Activated naive CD4-positive, alpha-beta T cell treated with anti-CD3 and anti-CD28 coated beads, Interleukin-2, amount 50 U/mL, for 16 hours (primary cell): ENCODE data around the gene NR1H3.

Experiments used
- DNase-seq: peaks from one replicate; pipeline ENCODE4 v3.0.0-alpha.2; 2020

Gene NR1H3

GRCh38 chr11:47244448-47245350 is 13.1 kb upstream of the NR1H3 start:
- no peak for DNase-seq

GRCh38 chr11:47245611-47246357 is 12.0 kb upstream of the NR1H3 start:
- no peak for DNase-seq

DNA sequence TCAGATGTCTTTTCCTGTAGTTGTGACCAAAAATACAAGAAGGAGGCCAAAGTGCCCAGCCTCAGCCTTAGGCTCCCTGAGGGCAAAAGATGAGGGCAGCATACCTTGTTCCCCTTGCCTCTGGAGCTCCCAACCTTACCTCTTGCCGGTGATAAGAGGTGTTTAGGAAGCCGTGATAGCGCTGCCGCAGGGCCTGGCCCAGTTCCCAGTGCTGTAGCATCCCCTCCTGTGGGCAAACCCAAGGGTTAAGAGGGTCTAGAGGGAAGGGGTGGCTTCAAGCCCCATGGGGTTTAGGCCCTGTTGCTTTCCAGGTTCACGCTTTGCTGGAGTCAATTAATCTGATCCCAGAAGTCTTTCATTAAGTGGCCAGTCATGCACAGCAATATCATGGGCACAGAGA is 10.3 kb upstream of the NR1H3 start:
- no peak for DNase-seq

DNA sequence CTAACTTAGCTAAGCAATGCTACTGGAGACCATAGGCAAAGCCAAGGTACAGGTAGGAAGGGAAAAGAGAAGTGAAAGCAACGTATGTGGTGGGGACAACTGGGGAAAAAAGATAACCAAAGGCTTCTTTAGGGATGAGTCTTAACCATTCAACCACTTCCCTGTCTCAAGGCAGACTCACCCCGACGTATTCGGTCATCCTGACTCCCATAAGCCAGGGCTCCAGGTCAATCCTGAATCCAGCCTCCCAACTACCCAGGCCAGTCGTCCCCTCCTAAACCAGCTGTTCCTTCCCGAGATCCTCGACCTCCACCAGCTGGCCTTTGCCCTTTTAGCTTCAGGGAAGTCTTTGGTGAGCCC is 9.5 kb upstream of the NR1H3 start:
- DNase-seq = no peak

DNA sequence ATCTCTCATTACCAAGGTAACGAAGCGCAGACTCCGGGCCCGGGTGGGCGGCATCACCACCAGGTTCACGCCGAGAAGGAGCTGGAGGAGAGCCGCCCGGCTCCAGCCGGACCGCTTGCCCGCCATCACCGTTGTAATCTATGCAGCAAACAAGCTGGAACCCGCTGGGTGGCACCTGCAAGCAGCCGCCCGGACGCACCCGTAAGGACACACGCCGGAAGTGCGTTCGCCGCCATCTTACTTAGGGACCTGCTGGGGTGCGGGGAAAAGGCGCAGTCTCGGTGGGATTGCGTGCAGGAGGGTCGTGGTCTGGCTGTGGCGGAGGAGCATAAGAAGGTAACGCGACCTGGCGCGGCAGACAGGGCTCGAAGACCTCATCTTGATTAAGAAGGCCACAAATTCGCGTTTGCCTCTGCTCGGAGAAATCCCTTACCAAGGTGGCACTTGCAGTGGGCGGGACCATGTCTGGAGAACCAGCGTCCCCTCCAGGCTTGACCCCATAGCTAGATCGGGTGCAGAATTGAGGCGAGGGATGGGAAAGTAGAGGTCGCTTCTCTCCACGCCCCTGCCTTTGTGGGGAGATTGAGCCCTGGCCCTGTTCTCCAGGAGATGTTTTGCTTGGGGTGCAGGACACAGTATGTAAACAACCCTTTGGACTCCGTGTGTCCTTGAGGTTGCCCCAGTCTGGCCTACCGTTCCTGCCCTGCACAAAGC is 9.0 kb upstream of the NR1H3 start, which contains the start of gene ACP2:
Gene ACP2 (minus strand): TSS at position 151 of the 714 bp plus-strand sequence. CDS start 25 bp downstream, at position 126.
- peak; percentile 87 for DNase-seq

GRCh38 chr11:47249378-47249715 is 8.4 kb upstream of the NR1H3 start:
- no peak for DNase-seq

DNA sequence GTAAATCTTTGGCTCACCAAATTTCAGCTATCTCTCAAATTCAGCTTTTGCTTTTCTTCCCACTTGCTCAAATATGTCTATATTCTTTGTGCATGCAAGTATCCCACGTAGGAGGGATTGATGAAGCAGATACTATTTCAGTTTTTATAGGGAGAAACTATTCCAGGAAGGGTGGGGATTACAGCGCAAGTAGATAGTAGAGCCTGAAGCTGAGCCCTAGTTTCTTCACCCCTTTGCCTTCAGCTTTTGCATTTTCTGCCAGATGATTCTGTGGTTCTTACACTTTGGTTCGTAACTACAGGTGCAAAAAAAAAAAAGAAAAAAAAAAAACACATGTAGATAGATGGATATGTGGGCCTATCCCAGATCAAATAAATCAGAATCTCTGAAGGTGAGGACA is 6.0 kb upstream of the NR1H3 start:
- no peak for DNase-seq

- DNase-seq = no peak
Measured at GRCh38 chr11:47253660-47254059, 4.1 kb upstream of the NR1H3 start.

GRCh38 chr11:47254386-47254785 is 3.4 kb upstream of the NR1H3 start:
- no peak for DNase-seq

DNA sequence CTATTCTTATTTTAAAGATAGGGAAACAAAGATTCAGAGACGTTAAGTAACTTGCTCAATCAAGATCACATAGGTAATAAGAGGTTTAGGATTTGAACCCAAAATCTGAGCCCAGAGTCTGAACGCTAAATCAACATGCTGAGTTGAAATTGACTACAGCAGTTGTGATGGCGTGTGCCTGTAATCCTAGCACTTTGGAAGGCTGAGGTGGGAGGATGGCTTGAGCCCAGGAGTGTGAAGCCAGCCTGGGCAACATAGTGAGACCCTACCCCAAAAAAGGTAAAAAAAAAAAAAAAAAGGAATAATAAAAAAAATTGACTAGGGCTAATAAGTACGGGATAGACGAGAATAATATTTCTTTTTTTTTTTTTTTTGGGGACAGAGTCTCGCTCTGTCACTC is 1.4 kb upstream of the NR1H3 start:
- no peak for DNase-seq

GRCh38 chr11:47257177-47257516 is 649 bp upstream of the NR1H3 start:
- no peak for DNase-seq

- no peak for DNase-seq
Measured at GRCh38 chr11:47258317-47258902, 614 bp downstream of the NR1H3 start.

DNA sequence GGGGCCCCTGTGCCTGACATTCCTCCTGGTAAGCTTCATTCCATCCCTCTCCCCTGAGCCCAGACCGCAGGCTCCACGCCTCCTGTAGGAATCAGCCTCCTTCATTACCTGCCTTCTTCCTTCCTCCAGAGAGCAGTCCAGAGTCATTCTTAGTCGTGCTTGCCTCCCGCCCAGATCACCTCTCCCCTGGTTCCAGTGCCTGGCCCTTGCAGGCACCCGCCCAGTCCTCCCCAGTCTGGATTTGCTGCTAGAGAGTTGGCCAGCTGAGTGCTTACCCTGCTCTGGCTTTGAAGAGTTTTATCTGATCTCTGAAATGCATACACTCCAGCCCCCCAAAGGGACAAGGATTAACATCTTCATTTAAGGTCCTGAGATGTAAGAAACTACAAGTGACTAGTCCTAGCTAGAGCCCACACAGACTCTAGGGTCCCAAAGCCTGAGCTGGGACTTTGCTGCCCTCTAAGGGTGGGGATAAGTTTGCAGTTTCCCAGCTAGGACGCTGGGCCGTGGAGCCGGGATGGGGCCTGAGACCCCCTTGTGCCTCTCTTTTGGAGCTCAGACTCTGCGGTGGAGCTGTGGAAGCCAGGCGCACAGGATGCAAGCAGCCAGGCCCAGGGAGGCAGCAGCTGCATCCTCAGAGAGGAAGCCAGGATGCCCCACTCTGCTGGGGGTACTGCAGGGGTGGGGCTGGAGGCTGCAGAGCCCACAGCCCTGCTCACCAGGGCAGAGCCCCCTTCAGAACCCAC is 1.6 kb downstream of the NR1H3 start:
- peak; percentile 57 for DNase-seq

DNA sequence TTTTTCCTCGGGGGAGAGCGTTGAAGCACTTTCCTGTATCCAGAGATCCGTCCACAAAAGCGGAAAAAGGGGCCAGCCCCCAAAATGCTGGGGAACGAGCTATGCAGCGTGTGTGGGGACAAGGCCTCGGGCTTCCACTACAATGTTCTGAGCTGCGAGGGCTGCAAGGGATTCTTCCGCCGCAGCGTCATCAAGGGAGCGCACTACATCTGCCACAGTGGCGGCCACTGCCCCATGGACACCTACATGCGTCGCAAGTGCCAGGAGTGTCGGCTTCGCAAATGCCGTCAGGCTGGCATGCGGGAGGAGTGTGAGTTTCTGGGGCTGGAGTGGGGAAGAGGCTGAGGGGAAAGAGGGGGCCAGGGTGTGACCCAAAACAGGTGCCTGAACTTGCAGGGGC is 2.6 kb downstream of the NR1H3 start:
- DNase-seq = no peak

DNA sequence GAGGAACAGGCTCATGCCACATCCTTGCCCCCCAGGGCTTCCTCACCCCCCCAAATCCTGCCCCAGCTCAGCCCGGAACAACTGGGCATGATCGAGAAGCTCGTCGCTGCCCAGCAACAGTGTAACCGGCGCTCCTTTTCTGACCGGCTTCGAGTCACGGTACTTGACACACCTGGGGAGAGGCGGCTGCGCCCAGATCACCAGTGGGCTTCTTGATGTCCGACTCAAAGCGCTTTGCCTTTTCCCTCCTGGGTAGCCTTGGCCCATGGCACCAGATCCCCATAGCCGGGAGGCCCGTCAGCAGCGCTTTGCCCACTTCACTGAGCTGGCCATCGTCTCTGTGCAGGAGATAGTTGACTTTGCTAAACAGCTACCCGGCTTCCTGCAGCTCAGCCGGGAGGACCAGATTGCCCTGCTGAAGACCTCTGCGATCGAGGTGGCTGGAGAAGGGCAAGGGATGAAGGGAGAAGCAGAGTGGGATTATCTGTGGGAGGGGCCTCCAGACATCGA is 3.5 kb downstream of the NR1H3 start:
- no peak for DNase-seq

GRCh38 chr11:47264119-47264518 is 6.3 kb downstream of the NR1H3 start:
- DNase-seq = no peak

DNA sequence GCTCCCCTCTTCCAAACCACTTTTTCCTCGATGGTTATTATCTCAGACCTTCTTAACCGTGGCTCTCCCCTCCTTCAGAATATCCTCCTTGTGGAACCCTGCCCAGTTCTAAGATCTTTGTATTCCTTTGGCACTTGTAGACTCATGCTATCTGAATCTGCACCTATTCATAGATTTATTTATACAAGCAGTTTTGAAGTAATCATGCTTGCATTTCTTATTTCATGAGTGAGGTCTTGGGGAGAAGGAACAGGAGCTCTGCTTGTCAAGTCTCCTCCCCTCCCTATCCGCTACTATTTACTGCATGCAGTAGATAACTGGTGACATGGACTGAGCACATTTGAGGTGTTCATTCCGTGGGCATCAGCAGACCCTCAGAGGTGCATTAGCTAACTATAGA is 6.7 kb downstream of the NR1H3 start:
- DNase-seq = no peak

DNA sequence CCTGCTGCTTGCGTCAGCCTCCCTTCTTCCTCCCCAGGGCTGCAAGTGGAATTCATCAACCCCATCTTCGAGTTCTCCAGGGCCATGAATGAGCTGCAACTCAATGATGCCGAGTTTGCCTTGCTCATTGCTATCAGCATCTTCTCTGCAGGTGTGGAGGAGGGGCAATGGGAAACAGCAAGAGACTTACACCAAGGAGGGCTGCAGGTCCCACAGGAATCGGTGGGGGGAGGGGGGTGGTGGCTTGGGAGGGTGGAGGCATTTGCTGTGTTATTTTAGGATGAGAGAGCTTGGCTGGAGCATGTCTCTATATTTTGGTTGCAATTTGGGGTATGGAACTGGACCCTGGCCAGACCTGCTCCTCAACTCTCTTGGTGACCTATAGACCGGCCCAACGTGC is 10.1 kb downstream of the NR1H3 start:
- DNase-seq = no peak

DNA sequence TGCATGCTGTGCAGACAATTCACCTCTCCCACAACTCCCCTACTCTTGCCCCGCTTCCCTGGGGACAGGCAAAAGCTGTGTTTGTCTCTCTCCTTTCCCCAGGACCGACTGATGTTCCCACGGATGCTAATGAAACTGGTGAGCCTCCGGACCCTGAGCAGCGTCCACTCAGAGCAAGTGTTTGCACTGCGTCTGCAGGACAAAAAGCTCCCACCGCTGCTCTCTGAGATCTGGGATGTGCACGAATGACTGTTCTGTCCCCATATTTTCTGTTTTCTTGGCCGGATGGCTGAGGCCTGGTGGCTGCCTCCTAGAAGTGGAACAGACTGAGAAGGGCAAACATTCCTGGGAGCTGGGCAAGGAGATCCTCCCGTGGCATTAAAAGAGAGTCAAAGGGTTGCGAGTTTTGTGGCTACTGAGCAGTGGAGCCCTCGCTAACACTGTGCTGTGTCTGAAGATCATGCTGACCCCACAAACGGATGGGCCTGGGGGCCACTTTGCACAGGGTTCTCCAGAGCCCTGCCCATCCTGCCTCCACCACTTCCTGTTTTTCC is 10.7 kb downstream of the NR1H3 start:
- no peak for DNase-seq

DNA sequence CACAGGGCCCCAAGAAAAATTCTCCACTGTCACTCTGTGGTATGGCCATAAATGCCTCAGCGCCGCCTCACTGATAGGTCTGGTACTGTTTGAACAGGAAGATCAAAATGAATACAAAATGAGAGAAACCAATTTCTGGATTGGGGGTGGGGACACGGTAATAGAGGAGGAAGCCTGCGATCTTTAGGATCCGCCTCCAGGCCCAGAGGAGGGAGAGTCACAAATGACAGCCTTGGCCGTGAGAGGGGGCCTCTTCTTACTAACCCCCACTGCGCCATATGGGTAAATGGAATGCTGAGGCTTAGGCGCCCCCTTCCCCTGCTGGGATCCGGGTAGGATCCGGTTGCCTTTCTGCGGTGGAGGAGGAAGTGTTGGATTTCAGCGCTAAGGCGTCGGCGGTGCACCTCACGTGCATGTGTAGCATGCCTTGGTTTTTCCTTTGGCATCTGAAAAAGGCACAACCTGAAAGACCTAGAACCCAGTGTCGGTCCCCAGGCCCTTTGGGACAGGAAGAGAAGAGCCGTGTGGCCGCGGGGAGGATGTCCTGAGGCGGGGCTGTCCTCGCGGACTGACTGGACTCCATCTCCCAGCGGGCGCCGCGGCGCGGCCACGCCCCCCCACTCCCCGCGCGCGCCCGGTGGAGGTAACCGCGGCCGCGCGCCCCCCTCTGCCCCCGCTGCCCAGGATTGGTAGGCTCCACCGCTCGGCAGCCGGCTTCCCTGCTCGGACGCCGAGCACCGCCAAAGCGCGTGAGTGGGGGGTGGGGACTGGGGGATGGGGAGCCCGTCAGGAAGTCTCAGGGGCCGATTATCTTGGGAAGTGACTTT is 11.4 kb downstream of the NR1H3 start:
- DNase-seq = peak; percentile 87

DNA sequence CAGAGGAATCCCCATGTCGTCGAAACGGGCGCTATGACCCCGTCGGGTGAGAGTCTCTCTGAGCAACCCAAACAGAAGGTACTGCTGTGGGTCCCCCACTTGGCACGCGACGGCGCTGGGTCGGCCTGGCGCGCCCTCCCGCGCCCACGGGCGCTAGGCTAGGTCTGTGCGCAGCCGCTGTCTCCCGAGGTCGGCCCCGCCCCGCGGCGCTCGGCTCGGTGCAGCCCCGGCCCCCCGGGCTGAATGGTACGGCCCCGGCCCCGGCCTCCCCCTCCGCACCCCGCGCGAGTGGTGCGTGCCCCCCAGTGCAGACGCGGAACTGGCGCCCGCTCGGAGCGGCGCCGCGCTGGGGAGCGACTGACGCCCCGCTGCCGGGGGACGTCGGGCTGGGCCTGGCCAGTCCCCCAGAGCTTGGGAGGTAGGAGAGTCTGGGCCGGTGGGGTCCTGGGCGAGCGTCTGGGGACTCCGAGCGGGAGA is 12.1 kb downstream of the NR1H3 start, which contains the start of gene MADD:
Gene MADD (plus strand): TSS at position 305 of the 477 bp plus-strand sequence.
- DNase-seq = peak; percentile 94
